ENCODE data around the gene OR4C45.

DNA sequence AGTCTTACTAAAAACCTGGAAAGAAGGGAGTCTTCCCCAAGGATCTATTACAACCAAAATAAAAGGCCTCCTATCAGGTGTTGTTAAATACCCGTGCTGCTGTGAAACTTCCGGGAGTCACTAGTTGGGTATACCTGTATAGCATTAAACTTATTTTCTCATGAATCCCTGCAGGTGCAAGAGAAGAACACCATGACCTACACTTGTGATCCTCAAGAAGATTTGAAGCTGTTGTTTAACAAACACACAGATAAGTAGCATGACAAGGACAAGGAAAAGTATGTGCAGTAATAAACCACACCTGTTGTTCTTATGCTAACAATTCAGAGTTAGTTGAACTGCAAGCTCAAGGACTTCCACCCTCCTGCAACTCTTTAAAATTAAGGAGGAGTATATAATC, 12.0 kb downstream of the OR4C45 start:
- TF ChIP-seq, protein P1, sequence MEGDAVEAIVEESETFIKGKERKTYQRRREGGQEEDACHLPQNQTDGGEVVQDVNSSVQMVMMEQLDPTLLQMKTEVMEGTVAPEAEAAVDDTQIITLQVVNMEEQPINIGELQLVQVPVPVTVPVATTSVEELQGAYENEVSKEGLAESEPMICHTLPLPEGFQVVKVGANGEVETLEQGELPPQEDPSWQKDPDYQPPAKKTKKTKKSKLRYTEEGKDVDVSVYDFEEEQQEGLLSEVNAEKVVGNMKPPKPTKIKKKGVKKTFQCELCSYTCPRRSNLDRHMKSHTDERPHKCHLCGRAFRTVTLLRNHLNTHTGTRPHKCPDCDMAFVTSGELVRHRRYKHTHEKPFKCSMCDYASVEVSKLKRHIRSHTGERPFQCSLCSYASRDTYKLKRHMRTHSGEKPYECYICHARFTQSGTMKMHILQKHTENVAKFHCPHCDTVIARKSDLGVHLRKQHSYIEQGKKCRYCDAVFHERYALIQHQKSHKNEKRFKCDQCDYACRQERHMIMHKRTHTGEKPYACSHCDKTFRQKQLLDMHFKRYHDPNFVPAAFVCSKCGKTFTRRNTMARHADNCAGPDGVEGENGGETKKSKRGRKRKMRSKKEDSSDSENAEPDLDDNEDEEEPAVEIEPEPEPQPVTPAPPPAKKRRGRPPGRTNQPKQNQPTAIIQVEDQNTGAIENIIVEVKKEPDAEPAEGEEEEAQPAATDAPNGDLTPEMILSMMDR (conservative IDR thresholded peaks at IDR 0.05; ENCODE audit: low read depth, low read length), result no peak
- TF ChIP-seq EZH2 (IDR thresholded peaks at IDR 0.05; ENCODE audit: low read length, unreplicated experiment), result no peak
- TF ChIP-seq EZH2phosphoT487 (IDR thresholded peaks at IDR 0.05; ENCODE audit: borderline replicate concordance, low read length), result no peak

Measured in PC-3 (cell line).